ENCODE data around the gene PLXNA4. TPM values are rescaled to one million over a fixed set of nuclear protein-coding genes. Genes with fewer than 3 reads are reported as not detected.
A peak's percentile ranks its signal among the peaks of the same experiment; 100 is the strongest.

PLXNA4 gene
- total and polyA plus RNA-seq, 8 donors, result 0.19 to 1.6 (median 0.47) TPM

DNA sequence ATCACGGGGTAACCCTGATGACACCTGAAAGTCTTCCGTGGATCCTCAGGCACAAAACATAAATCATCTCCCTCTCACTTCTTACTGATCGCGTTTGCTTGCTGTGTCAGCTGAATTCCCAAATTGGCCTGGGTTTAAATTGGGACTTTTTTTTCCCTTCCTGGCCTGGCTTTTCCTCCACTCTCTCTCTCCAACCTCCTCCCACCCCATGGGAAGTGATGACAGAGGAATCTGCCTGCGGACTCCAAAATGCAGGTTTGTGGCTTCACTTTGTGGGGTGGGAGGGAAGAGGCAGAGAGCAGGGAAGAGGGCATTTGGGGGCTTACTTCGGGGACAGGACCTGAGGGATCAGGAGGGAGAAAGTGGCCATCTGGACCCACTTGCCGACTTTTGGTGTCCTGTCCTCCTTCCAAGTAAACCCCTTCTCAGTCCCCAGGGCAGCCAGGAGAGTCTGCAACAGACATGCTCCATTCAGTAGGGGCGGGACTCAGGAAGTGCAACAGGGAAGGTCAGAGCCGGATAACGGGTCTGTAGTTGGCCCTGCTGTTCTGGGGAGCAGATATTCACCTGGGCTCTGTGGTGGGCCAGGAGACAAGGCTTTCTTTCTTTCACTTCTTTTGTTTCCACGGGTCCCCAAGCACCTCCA is 172.7 kb downstream of the PLXNA4 start:
- intact Hi-C loops (cut with DNase I), result no loop called here
- DNase-seq, result no peak
- Histone ChIP-seq H3K27ac (no peak overlapping the region), H3K27me3 (no peaks in the 10 kb centered on the region), H3K4me3 (no peak overlapping the region), H3K9me3 (no peaks in the 10 kb centered on the region), H3K4me1 (no peaks in the 10 kb centered on the region), H3K36me3 (no peaks in the 10 kb centered on the region)
- WGBS, 2 donors, result 61 to 65% methylated on average over 11 of the region's 11 CpGs
- no peak for ATAC-seq
- FAIRE-seq, result no peak
- TF ChIP-seq CTCF (IDR thresholded peaks at IDR 0.05), result no peak

DNA sequence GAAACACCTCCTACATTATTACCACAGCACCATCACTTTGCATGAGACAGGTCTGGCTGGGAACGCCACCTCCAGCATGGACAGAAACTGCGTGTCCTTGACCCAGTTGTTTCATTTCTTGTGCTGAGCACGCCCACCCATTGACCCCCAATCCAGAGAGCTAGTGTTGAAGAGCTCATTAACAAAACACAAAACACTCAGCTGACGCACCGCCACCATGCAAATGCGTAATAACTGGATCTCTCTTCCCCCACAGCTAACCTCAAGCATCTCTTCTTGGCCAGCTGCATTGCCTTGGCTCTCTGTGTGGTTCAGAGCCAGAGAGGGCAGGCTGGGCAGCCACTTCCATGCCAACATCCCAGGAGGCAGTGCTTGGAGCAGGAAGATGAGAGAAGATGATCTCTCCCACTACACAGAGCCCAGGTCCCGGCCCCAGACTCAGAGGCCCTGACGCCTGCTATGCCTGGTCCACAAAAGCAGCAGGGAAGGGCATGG is 173.5 kb downstream of the PLXNA4 start:
- no peak for FAIRE-seq
- Histone ChIP-seq H3K27ac (no peak overlapping the region), H3K9me3 (no peaks in the 10 kb centered on the region), H3K4me3 (no peak overlapping the region), H3K27me3 (no peaks in the 10 kb centered on the region), H3K4me1 (no peaks in the 10 kb centered on the region), H3K36me3 (no peaks in the 10 kb centered on the region)
- WGBS, 2 donors, result 53 to 56% methylated on average over 8 of the region's 8 CpGs
- intact Hi-C loops (cut with DNase I), result no loop called here
- no peak for DNase-seq
- peak in 2 of 4 donors; percentile 29 to 35 for ATAC-seq
- no peak for TF ChIP-seq CTCF (IDR thresholded peaks at IDR 0.05)

- Histone ChIP-seq H3K9me3 (no peaks in the 10 kb centered on the region), H3K4me3 (no peak overlapping the region), H3K36me3 (no peaks in the 10 kb centered on the region), H3K4me1 (no peaks in the 10 kb centered on the region), H3K27me3 (no peaks in the 10 kb centered on the region), H3K27ac (no peak overlapping the region)
- intact Hi-C loops (cut with DNase I), result no loop called here
- ATAC-seq, result no peak
- TF ChIP-seq CTCF (IDR thresholded peaks at IDR 0.05), result no peak
- no peak for DNase-seq
- FAIRE-seq, result no peak
- WGBS, 2 donors, result 81 to 88% methylated on average over 5 of the region's 5 CpGs
Observed at GRCh38 chr7:132402096-132402495, 174.2 kb downstream of the PLXNA4 start.

DNA sequence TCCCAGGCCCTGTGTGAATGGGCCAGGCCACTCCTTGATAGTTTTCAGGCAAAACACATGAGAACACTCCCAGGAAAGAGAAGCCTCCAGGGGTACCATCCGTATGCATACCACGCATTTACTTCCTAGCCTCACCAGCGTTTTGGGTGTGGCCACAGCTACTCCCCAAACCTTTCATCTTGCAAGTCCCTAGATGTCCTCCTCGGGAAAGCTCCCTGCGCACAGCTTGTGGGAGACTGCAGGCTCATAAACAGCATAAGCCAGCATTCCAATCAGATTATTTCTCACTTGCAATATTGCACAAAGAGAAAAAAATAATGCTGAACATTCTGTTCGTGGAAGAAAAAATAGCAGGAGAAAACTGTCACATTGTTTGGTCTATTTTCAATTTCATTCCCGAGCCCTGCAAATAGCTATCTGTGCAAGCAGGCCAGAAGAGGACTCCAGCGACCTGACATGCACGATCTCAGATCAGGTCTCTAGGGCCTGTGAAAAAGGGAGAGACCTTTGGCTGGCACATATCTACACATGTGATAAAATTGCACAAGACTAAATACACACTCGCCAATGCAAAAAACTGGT is 175.6 kb downstream of the PLXNA4 start:
- H3K27me3 ChIP-seq, result no peaks in the 10 kb centered on the region
- intact Hi-C loops (cut with DNase I), result no loop called here
- H3K9me3 ChIP-seq, result no peaks in the 10 kb centered on the region
- H3K36me3 ChIP-seq, result no peaks in the 10 kb centered on the region
- H3K27ac ChIP-seq, result no peak overlapping the region
- FAIRE-seq (no peak), DNase-seq (no peak), ATAC-seq (peak in 2 of 4 donors; percentile 33 to 56)
- 58 to 59% methylated on average over 10 of the region's 10 CpGs for WGBS, 2 donors
- TF ChIP-seq CTCF (IDR thresholded peaks at IDR 0.05), result no peak
- H3K4me3 ChIP-seq, result no peak overlapping the region
- H3K4me1 ChIP-seq, result no peaks in the 10 kb centered on the region

DNA sequence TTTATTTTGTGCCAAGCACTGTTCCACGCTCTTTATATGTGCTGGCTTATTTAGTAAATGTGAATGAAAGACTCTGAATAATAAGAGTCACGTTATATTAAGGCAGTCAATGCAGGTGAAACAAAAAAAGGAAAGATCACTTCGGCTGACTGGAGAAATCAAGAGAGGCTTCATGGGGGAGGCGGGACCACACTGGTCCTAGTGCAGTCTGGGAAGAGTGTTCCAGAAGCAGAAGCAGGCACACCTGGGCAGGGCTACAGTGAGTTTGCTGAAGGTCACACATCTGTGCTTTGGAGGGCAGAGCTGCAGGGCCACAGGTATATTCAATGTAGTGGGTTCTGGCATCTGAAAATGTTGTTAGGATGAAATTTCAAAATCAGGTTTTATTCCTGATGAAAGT is 176.9 kb downstream of the PLXNA4 start:
- ATAC-seq (no peak), FAIRE-seq (no peak), DNase-seq (no peak)
- Histone ChIP-seq H3K4me3 (no peak overlapping the region), H3K4me1 (no peaks in the 10 kb centered on the region), H3K36me3 (no peaks in the 10 kb centered on the region), H3K9me3 (no peaks in the 10 kb centered on the region), H3K27me3 (no peaks in the 10 kb centered on the region), H3K27ac (no peak overlapping the region)
- no peak for TF ChIP-seq CTCF (IDR thresholded peaks at IDR 0.05)
- intact Hi-C loops (cut with DNase I), result no loop called here
- WGBS, 2 donors, result 88 to 96% methylated on average over 4 of the region's 4 CpGs

All from pancreas (tissue), 10 donors.